ENCODE measurements around the gene VIPAS39. TPM values are rescaled to one million over a fixed set of nuclear protein-coding genes. Genes with fewer than 3 reads are reported as not detected.
A peak's percentile ranks its signal among the peaks of the same experiment; 100 is the strongest.

The VIPAS39 gene
- total RNA-seq, 1 donor: 33.5 TPM

DNA sequence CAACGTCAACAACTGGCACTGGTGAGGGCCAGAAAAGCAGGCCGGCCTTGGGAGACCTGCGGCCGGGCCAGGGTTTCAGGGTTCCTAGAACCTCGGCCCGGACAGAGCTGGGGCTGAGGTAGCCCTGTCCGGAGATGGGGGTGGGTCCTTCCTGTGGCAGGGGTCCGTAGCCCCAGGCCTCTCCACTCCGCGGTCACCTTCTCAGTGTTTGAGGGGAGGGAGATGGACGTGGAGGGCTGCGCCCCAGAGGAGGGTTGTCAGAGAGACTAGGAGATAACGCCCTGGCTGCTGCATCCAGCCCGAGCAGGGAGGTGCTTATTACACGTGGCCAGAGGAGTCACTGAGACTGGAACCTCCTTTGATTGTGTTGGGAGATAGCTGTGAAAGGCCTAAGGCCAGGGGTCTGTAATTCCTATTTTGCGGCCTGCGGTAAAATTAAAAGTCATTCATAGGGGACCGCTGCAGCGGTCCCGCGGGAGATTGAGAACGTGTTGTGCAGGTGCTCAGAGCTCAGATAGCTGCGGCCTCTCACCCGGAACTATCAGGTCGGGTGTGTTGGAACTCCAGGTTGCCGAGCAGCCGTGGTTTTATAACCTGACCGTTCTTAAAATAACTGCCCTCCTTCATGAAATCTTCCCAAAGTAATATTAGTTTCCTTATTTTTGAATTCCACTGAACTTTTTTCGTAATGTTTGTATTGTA lies 999 bp upstream of the VIPAS39 start:
- peak overlapping the region; percentile 97 for H3K4me3 ChIP-seq (ENCODE audit: low read depth, low read length)
- TF ChIP-seq, protein P1, sequence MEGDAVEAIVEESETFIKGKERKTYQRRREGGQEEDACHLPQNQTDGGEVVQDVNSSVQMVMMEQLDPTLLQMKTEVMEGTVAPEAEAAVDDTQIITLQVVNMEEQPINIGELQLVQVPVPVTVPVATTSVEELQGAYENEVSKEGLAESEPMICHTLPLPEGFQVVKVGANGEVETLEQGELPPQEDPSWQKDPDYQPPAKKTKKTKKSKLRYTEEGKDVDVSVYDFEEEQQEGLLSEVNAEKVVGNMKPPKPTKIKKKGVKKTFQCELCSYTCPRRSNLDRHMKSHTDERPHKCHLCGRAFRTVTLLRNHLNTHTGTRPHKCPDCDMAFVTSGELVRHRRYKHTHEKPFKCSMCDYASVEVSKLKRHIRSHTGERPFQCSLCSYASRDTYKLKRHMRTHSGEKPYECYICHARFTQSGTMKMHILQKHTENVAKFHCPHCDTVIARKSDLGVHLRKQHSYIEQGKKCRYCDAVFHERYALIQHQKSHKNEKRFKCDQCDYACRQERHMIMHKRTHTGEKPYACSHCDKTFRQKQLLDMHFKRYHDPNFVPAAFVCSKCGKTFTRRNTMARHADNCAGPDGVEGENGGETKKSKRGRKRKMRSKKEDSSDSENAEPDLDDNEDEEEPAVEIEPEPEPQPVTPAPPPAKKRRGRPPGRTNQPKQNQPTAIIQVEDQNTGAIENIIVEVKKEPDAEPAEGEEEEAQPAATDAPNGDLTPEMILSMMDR (IDR thresholded peaks at IDR 0.05; ENCODE audit: insufficient read depth, low read length): no peak
- peak; percentile 35 for DNase-seq (ENCODE audit: low read depth)

DNA sequence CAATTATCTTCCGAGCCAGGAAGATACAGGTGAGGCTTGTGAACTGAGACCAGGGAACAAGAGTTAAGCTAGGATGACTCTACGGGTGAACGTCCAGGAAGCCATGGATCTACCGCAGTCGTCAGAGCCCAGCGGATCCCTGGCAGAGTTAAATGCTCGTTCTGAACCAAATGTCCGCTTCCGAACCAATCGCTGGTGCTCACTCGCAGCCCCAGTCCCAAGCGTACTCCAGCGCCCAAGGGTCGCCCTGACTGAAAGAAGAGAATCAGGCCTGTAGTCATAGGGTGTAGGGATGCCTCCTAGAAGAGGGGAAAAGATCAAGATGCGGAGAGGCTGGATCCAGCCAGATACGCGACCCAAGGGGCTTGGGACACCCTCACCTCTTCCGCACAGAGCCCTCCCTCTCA lies 283 bp downstream of the VIPAS39 start:
- TF ChIP-seq, protein P1 (IDR thresholded peaks at IDR 0.05; ENCODE audit: insufficient read depth, low read length): no peak
- DNase-seq (ENCODE audit: low read depth): no peak
- H3K4me3 ChIP-seq (ENCODE audit: low read depth, low read length): peak overlapping the region; percentile 97

DNA sequence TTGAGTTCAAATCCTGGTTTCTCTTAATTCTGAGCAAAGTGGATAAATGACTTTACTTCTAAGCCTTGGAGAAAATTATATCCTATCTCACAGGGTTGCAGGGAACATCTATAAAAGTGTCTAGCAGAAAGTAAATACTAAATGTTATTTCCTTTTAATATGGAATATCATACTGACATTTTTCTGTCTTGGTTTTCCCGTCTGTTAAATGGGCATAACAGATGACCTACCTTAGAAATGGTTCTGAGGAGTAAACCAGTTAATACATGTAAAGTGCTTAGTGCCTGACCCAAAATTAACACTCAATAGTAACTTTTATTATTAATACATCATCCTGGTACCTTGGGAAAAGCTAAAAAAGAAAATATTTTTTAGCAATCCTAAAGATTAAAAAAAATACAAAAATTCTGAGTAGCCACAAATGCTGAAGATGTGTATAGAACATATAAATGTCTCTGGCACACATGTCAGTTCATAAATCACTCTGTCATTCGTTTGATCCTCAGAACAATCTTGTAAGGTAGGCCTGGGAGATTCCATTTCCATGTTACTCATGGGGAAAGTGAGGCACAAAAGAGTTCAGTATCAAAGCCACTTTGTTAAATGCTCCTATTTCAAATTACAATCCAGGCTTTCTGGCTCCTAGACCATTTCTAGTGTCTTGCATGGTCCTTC lies 1.3 kb downstream of the VIPAS39 start:
- peak overlapping the region; percentile 97 for H3K4me3 ChIP-seq (ENCODE audit: low read depth, low read length)
- DNase-seq (ENCODE audit: low read depth): no peak
- TF ChIP-seq, protein P1 (IDR thresholded peaks at IDR 0.05; ENCODE audit: insufficient read depth, low read length): no peak

DNA sequence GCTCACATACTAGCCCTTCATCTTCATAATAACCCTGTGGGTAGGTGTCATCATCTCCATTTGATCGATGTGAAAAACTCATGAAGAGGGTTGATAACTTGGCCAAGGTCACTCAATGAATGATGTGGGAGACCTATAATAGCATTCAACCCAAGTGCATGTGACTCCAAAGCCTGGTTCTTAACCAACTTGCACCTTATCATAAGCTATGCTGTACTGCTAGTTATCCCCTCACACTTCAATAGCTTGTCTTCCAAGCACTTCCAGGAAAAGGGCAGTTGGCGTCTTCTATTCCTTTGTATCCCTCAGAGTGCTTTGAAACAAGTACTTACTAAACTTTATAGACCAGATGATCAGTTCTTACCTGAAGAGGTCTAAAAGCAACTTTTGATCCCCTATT lies 15.2 kb downstream of the VIPAS39 start:
- DNase-seq (ENCODE audit: low read depth): no peak
- TF ChIP-seq, protein P1 (IDR thresholded peaks at IDR 0.05; ENCODE audit: insufficient read depth, low read length): no peak
- no peak overlapping the region for H3K4me3 ChIP-seq (ENCODE audit: low read depth, low read length)

DNA sequence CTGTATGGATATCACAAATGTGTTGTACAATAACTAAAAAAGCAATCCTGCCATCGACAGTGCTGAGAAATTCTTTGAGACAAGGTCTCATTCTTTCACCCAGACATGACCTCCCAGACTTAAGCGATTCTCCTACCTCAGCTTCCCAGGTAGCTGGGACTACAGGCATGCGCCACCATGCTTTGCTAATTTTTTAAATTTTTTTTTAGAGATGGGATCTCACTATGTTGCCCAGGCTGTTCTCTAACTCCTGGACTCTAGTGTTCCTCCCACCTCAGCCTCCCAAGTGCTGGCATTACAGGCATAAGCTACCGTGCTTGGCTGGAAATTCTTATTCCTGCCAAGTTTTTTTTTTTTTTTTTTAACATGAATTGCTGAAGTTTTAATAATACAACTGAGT lies 17.5 kb downstream of the VIPAS39 start:
- no peak for DNase-seq (ENCODE audit: low read depth)
- H3K4me3 ChIP-seq (ENCODE audit: low read depth, low read length): no peak overlapping the region
- TF ChIP-seq, protein P1 (IDR thresholded peaks at IDR 0.05; ENCODE audit: insufficient read depth, low read length): no peak

DNA sequence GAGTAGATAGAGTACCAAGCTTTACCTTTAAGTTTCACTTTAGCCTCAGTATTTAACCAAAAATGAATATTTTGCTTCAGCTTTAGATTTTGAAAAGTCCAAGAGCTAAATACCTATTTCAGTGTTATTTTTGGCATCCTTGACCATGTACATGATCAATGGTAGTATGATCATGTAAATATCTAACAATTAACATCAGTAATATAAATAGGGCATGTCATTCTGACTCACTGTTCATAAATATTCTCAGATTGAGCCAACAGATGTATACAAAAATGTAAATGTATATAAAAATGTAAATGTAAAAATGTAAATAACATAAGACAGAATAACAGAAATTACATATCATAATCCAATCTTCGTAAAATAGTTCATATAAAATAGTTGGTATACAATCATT lies 18.8 kb downstream of the VIPAS39 start:
- TF ChIP-seq, protein P1 (IDR thresholded peaks at IDR 0.05; ENCODE audit: insufficient read depth, low read length): no peak
- no peak for DNase-seq (ENCODE audit: low read depth)
- H3K4me3 ChIP-seq (ENCODE audit: low read depth, low read length): no peak overlapping the region

Measured in fibroblast of the aortic adventitia (primary cell).